HG03066 (cell line): ENCODE results near the gene CSNK2B.
A peak's percentile ranks its signal among the peaks of the same experiment; 100 is the strongest.

Experiments
- ATAC-seq: cut with Tn5 transposase; IDR thresholded peaks from one replicate; pipeline ENCODE4 v1.9.1; 2021; ENCODE audit warnings: low read depth; ENCODE audit not compliant: unreplicated experiment

Gene CSNK2B

GRCh38 chr6:31636698-31637596, 28.9 kb upstream of the CSNK2B start:
- ATAC-seq = no peak

DNA sequence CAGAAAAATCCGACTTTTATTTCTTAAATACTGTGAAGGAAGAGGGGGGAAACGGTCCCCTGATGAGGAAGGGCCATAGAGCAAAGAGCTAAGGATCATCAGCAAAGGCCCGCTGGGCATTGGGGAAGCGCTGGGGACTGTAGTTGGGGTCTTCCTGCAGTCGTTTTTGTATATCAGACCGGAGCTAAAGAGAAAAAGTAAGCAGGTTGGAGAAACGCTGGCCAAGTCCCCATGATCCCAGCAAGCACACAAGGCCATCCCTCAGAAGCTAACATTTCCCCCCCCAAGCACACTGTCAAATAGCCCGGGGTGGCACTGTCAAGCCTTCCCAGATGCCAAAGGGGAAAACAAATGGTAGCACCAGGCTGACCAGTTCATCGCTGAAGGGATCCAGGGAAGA, 26.8 kb upstream of the CSNK2B start:
- no peak for ATAC-seq

GRCh38 chr6:31639449-31639861, 26.4 kb upstream of the CSNK2B start:
- no peak for ATAC-seq

GRCh38 chr6:31640612-31641011, 25.3 kb upstream of the CSNK2B start:
- ATAC-seq = no peak

GRCh38 chr6:31641370-31641769, 24.5 kb upstream of the CSNK2B start:
- no peak for ATAC-seq

DNA sequence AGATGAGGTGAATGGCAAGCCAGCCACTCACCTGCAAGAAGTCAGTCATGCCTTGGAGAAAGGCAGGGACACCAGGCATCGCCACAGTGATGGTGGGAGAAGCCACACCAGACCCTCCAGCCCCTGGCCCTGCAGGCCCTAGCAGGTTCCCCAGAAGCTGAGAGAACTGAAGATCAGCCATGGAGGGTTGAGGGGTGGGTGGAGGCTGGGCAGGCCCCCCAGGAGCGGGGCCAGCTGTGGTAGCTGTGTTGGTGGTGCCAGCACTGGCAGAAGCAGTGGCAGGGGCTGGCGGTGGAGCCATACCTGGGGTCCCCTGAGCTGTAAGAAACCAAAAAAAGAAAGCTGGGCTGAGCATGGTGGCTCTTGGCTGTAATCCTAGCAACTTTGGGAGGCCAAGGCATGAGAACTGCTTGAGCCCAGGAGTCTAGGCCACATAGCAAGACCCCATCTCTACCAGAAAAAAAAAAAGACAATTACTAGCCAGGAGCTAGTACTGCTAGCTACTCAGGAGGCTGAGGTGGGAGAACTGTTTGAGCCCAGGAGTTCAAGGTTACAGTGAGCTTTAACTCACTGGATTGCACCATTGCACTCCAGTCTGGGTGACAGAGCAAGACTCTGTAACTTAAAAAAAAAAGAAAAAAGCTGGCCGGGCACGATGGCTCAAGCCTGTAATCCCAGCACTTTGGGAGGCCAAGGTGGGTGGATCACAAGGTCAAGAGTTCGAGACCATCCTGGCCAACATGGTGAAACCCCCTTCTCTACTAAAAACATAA, 22.9 kb upstream of the CSNK2B start:
- ATAC-seq = no peak

DNA sequence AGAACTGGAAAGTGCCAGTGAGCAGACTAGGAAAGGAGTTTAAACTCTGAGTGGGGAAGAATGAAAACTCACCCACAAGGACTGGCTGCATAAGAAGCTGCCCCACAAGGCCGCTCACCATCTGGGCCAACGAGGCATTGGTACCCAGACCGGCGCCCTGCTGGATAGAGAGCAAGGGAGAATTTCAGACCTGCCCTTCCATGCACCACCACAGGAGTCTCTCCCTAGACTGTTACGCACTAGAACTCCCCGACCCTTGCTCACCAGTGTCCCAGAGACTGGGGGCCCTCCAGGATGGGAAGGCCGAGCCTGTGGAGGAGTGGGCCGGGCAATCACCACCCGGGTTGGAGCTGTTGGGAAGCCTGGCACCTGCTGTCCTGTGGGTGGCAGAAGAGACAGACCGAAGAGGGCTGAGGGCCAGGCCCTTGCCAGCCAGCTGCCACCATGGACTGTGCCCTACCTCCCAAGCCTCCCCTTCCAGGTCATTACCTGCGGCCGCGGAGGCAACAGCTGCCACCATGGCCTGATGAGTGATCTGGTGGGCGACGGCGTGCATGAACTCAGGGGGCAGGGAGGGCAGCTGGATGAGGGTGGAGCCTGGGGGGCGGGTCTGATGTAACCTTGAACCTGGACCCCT, 21.9 kb upstream of the CSNK2B start:
- ATAC-seq = no peak

DNA sequence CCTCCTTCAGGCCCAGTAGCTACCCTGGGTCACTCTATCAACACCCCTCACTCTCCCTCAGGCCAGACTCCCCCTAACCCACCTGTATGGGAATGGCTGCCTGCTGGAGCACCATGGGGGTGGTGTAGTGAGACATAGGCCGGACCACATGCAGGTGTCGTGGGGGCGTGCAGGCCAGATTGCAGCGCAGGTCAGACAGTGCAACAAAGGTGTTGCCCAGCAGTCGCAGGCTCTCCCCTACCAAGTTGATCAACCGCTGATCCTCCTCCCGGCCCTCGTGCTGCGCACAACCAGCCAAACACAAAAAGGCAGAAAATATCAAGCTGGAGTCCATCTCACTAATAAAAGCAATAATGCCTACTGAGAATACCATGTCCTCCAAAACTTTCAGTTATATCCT, 20.6 kb upstream of the CSNK2B start:
- ATAC-seq = no peak

- peak; percentile 22 for ATAC-seq
These were observed 14.2 kb upstream of the CSNK2B start for GRCh38 chr6:31651602-31652191.

GRCh38 chr6:31652925-31653724, 12.8 kb upstream of the CSNK2B start:
- peak; percentile 56 for ATAC-seq

DNA sequence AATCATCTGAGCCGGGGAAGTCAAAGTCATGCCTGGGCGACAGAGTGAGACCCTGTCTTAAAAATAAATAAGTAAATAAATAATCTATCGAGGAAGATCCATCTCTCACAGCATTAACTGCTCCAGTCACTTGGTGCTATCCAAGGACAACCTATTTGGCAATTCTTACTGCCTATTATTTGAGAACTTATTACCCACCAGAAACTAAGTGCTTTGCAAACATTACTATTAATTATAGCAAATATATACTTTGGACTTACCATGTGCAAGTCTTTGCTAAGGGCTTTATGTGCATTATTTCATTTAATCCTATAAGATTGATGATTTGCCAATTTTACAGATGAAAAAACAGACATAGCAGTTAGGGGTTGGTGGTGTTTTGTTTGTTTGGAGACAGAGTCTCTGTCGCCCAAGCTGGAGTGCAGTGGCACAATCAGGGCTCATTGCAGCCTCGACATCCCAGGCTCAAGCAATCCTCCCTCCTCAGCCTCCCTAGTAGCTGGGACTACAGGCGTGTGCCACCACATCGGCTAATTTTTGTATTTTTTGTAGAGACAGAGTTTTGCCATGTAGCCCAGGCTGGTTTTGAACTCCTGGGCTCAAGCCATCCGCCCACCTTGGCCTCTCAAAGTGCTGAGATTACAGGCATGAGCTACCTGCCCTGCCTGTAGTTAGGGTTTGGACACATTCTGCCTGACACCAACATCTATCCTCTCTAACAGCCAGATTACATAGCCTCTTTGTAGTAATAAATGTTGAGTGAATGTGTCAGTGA, 11.1 kb upstream of the CSNK2B start:
- no peak for ATAC-seq

DNA sequence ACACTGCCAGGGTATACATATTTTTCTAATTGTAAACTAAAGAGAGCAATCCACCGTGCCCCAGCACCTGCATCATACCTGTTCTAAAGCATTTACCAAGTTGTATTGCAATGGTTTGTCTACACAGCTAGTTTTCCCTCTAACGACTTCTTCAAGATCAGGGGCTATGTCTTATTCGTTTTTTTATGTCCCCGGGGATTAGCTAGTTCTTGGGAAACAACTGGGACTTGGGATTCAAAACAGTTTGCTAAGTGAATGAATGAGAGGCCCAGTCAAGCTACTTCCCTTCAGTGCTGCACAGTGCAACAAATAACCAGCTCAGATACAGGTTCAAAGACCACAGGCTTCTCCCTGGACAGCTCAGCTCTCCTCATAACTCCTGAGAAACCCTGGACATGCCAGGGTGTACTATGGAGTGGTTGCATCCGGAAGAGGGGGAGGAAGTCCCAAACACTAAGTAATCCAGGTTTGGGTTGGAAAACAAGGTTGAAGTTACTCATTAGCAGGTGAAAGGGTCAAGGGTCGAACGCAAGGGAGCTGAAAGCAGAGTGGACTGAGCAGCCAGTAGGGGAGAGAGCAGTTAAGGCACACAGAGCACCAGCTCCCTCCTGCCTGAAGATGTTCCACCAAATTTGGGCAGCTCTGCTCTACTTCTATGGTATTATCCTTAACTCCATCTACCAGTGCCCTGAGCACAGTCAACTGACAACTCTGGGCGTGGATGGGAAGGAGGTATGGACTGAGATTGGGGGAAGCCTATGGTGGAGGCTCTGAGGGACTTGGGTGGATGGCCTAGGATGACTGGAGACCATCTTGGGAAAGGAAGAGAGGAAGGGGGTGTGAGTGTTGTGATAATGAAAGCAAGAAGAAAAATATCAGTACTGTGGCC, 10.3 kb upstream of the CSNK2B start, which contains the start of gene APOM:
Gene APOM (plus strand): TSS at position 546 of the 889 bp plus-strand sequence. CDS start 73 bp downstream, at position 619.
- ATAC-seq = no peak

DNA sequence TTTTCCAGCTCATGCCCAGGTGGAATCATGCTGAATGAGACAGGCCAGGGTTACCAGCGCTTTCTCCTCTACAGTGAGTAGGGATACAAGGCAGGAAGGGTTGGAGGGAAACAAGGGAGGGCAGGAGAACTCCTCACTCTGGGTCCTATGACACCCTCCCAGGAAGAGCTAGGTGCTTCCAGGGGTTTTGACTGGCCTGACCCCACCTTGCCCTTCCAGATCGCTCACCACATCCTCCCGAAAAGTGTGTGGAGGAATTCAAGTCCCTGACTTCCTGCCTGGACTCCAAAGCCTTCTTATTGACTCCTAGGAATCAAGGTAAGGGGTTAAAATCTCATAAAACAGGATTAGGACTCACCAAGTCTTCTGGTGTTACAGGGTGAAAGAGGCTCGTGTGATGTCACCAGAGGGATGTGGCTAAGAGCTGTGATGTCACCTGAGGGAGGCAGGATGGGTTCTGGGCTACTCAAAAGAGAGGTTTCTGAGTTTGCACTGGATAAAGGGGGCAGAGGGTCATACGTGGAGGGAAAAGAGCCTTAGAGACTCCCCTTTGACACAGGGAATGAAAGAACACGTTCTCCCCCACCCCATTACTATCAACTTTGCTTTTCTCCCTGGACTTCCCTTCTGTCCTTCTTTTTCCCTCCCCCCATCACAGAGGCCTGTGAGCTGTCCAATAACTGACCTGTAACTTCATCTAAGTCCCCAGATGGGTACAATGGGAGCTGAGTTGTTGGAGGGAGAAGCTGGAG, 8.3 kb upstream of the CSNK2B start:
- ATAC-seq = no peak

DNA sequence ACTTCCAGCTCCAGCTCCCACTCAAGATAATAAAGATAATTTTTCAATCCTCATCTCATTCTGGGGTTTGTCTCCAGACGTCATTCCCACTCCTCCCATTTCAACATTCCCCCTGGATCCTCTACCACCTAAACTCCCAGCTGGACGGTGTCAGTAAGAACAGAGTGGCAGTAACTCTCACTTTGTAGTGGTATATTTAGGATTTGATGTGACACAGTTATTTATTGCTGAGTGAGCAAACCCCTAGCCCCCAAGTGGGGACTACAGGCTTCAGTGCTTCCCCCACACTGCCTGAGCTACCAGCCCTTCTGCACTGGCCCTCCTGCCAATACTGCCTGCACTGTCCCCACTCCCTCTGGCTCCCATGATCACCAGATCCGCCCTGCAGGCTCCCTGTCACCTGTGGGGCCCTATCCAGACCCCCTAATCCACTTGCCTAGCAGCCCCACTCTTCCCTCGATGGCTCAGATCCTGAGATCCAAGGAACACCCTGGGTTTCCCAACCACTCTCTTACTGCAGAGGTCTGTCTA, 7.7 kb upstream of the CSNK2B start:
- no peak for ATAC-seq

DNA sequence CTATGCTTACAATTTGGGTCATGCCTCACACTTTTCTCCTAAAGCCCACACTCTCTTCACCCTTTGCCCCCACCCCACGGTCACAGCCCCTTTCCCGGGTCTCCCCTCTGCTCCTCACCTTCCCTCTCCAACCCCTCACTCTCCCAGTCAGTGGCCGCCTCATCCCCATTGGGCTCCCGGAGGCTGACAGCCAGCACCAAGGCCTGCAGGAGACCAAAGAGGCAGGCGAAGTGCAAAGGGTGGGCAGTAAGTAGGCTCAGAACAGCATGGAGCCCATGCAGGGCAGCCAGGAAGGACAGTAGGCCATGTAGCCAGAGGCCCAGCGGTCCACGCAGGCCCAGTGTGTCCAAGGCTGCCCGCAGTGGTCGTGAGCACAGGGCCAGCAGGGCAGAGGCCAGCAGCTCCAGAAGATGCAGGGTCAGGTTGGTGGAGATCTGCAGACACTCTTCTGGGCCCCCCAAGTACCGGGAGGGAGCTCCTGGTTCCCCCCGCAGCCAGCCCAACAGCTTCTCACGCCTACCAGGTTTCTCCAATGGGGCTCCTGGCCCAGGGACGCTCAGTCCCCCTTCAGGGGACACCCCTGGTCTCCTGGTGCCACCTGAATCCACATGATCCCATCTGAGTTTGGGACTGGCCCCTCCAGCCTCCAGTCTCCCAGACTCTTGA, 6.8 kb upstream of the CSNK2B start:
- ATAC-seq = no peak

DNA sequence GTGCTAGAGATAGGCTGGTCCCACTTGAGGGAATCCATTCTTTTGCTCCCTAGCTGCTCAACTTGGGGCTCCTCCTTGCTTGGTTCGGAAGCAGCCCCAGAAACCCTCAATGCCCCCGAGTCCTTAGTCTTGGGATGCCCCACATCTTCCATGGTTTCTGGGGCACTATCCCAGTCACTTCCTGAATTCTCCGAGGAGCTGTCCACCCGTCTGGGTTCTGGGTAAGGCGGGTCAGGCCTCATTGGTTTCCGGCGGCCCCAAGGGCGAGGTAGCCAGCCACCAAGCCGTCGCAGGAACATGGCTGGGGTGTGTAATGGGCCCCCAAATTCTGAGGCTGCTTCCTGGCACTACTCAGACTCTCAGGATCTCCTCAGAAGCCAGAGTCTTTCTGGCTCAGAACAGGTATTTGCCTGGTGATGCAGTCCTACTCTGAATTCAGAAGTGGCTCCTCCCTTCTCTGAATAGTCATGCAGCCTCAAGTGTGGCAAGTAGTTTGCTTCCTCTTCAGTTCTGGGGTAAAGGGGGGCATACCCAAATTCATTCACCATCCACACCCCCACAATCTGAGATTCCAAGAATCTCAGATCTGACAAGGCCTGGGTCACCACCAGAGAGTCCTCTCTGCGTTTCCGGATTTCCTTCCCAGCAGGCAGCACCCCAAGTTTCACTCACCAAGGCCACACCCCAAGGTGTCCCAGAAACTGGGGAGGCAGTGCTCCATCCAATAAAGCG, 6.1 kb upstream of the CSNK2B start:
- ATAC-seq = no peak
